Renal pelvis (tissue), 4 donors: ENCODE measurements around the gene IQCF5. TPM values are rescaled to one million over a fixed set of nuclear protein-coding genes. Genes with fewer than 3 reads are reported as not detected.
"Not testable (repeated sequence)": the region's sequence is repeated elsewhere in the genome, so short reads cannot be mapped to it uniquely, and the experiment has no call there.

Experiments
- DNase-seq: peaks from one replicate; pipeline ENCODE4 v3.0.0-alpha.2; 2013
- polyA plus RNA-seq, 3 donors: library from polyadenylated mRNA; unstranded; fragments of 120-200 nt; gene quantifications; one replicate each; pipeline ENCODE4 v1.2.1, GENCODE V29; 2013; ENCODE audit not compliant: insufficient read length in 3 of 3

The IQCF5 gene
- polyA plus RNA-seq, 3 donors = not detected

DNA sequence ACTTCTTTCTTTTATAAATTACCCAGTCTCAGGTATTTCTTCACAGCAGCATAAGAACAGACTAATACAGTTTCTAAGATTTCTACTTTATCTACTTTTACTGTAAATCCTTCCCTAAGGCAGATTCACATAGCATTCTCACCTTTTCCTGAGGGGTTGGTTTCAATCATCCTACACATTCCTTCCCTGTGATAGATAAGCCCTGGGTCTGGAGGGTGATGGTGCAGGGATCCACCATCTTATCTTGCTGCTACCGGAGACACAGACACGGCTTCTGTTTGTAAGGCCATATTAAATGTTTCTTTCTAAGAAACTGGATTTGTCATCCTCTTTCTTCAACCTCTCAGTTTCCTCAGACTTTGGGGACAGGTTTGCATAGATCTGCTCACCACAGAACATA, 6.1 kb downstream of the IQCF5 start:
- DNase-seq = no peak

DNA sequence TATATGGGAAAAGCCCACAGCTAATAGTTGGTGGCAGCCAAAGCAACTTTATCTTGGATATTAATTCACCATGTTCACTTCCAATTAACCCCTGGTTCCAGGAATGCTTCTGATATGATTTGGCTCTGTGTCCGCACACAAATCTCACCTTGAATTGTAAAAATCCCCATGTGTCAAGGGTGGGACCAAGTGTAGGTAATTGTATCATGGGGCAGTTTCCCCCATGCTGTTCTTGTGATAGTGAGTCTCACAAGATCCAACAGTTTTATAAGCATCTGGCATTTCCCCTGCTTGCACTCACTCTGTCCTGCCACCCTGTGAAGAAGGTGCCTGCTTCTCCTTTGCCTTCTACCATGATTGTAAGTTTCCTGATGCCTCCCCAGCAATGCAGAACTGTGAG, 6.5 kb downstream of the IQCF5 start:
- DNase-seq = not testable (repeated sequence)

DNA sequence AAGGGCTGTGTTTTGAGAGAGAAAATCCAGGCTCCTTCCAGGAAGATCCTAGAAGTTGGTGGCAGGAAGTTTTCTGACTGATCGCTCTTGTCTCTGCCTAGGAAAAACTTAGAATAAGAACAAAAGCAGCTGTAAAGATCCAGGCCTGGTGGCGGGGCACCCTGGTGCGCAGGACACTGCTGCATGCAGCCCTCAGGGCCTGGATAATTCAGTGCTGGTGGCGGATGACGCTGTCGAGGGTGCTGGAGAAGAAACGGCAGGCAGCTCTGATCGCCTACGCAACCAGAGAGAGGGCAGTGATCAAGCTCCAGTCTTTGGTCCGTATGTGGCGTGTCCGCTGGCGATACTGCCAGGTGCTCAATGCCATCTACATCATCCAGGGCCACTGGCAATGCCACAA, 12.5 kb downstream of the IQCF5 start:
- DNase-seq = no peak

DNA sequence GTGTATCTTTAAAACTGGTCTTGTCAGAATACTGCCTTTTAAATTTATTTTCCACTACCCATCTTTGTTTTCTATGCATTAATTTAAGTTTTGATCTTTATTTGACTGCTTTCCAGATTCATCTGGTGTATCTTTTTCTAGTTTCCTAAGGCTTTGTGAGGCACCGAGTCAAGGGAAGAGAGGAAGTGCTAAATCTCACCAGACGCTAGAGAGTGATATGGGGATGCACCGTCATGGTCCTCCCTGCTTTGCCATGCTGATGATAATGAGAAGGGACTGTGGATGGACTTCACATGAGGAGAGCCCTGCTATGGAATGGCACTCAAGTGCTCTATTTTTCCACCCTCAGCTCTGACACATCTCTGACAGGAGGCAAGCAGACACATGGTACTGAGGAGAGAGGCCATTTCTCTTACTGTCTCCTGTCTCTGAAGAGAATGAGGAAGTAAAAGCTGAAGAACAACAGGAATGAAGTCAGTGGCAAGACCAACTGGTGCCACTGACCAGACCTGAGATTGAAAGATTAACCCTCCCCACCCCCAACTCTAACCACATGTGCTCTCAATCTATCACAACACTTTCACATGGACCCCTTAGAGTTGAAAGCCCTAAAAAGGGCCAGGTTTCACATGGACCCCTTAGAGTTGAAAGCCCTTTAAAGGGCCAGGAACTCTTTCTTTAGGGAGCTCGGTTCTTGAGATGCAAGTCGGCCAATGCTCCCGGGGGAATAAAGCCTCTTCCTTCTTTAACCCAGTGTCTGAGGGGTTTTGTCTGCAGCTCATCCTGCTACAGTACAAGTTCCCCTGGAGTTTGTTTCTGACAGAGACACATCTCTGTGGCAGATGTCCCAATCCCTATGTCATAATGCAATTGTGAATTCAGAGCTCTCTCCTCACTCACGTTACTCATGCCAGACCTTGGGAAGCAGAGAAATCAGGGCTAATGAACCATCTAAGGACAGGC, 14.4 kb downstream of the IQCF5 start, which contains the start of gene IQCF2:
IQCF2 (plus strand) TSS at position 913 of the 963 bp plus-strand sequence. CDS start 52 bp downstream, outside the sequence.
- no peak for DNase-seq

DNA sequence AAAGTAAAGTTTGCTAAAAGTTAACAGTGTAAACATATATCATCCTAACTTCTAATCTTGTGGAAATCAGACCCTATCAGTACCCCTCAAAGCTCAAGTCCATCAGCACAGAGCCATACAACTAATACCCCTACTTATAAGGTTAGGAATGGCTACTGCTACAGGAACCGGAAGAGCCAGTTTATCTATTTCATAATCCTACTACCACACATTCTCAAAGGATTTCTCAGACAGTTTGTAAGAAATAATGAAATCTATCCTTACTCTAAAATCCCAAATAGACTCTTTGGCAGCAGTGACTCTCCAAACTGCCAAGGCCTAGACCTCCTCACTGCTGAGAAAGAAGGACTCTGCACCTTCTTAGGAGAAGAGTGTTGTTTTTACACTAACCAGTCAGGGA, 20.0 kb downstream of the IQCF5 start:
- not testable (repeated sequence) for DNase-seq

DNA sequence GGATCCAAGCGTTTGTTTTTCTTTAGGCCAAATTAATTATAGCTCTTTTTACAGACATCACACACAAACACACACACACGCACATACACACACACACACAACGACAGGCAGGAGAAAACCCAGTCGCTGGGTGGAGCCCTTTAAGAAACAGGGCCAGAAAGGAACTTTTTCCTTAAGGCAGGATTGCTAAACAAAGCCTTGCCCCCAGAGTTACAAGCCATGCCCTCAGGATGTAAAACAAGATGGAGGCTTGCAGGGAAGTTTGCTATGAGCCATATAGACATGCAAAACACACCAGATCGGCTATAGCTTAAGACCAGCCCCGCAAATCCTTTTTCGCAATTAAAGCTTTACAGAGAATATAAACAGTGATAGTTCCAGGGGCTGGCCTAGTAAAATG, 30.3 kb downstream of the IQCF5 start:
- DNase-seq = no peak

DNA sequence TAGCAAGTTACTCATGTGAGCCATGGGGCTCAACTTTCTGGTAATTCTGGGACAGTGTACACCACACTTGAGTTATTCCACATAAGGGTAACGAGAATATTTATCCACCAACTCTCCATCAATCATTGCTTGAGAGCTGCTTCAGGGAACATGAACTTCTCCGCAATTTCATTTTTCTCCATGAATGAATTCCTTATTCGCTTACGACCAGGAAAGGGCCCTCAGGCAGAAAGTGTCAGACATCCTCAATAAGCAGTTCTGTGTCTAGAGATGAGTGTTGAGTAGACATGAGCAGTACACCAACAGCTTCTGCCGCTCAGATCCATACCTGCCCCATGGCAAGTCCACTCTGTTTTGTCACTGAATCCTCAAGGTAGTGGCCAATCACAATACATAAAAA, 38.8 kb downstream of the IQCF5 start:
- no peak for DNase-seq

DNA sequence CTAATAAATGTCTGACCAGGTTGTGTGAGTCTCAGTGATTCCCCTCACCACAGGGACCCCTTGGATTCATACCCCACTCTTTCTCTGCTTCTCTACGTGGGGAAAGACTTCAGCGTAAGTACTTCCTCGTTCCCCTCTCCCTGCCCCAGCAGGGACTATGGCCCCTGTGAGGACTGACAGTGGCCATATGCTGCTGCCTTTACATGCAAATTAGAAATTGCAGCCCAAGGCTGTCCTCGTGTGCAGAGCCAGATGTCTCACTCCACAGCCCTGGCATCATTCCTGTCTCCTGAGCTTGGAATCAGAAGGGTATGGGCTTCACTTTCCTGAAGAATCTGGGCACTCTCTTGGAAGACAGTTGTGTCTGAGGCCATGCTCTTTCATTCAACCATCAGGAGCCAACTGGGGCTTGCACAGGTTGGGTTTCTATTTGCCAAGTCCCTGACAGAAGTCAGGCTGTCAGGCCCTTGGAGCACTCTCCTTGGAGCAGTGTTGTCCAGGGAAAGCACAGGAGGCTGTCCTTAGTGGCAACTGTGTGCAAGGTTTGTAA, 44.5 kb downstream of the IQCF5 start:
- DNase-seq = no peak

DNA sequence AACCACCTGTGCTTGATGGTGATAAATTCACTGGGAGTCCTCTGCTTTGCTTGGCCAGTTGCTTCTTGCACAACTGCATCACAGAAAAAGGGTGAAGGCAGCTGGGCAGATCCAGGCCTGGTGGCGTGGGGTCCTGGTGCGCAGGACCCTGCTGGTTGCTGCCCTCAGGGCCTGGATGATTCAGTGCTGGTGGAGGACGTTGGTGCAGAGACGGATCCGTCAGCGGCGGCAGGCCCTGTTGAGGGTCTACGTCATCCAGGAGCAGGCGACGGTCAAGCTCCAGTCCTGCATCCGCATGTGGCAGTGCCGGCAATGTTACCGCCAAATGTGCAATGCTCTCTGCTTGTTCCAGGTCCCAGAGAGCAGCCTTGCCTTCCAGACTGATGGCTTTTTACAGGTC, 45.1 kb downstream of the IQCF5 start:
- DNase-seq = no peak

DNA sequence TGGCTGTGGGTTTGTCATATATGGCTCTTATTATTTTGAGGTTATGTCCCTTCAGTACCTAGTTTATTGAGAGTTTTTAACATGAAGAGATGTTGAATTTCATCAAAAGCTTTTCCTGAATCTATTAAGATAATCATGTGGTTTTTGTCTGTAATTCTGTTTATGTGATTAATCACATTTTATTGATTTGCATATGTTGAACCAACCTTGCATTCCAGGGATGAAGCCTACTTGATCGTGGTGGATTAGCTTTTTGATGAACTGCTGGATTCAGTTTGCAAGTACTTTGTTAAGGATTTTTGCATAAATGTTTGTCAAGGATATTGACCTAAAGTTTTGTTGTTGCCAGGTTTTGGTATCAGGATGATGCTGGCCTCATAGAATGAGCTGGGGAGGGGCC, 47.1 kb downstream of the IQCF5 start:
- no peak for DNase-seq

Other genes starting within 250 kb of the IQCF5 start
- gene TEX264, start 204.3 kb downstream of the IQCF5 start, polyA plus RNA-seq = 10 to 100 TPM; 68.9 to 75.6 (median 69.9) TPM
- under 1 TPM; 0.34 to 0.71 (median 0.71) TPM for gene GRM2, start 168.5 kb downstream of the IQCF5 start, polyA plus RNA-seq
- gene IQCF6, start 96.4 kb downstream of the IQCF5 start, polyA plus RNA-seq = not detected
- gene IQCF2, start 14.0 kb downstream of the IQCF5 start, polyA plus RNA-seq = not detected
- not detected for gene IQCF1, start 27.8 kb upstream of the IQCF5 start, polyA plus RNA-seq
- 10 to 100 TPM; 22.1 to 22.8 (median 22.6) TPM for gene RRP9, start 66.3 kb upstream of the IQCF5 start, polyA plus RNA-seq
- gene PARP3, start 66.8 kb upstream of the IQCF5 start, polyA plus RNA-seq = 10 to 100 TPM; 17.6 to 23.3 (median 20.2) TPM
- under 1 TPM; 0.64 to 0.77 (median 0.74) TPM for gene GPR62, start 79.8 kb upstream of the IQCF5 start, polyA plus RNA-seq
- gene PCBP4, start 91.9 kb upstream of the IQCF5 start, polyA plus RNA-seq = 10 to 100 TPM; 64.2 to 79.1 (median 73.4) TPM
- 10 to 100 TPM; 81.3 to 92.2 (median 91.9) TPM for gene ABHD14B, start 98.4 kb upstream of the IQCF5 start, polyA plus RNA-seq
- 10 to 100 TPM; 22.8 to 31.8 (median 26.8) TPM for gene ABHD14A, start 99.5 kb upstream of the IQCF5 start, polyA plus RNA-seq
- gene ACY1, start 107.9 kb upstream of the IQCF5 start, polyA plus RNA-seq = 100 to 1,000 TPM; 120 to 128 (median 127) TPM
- gene RPL29, start 120.3 kb upstream of the IQCF5 start, polyA plus RNA-seq = 1,000 to 10,000 TPM; 1,596 to 1,901 (median 1,807) TPM
- 10 to 100 TPM; 16.6 to 20.7 (median 17.5) TPM for gene DUSP7, start 181.0 kb upstream of the IQCF5 start, polyA plus RNA-seq